ENCODE data around the gene SRGAP2C.
"Not testable (repeated sequence)": the region's sequence is repeated elsewhere in the genome, so short reads cannot be mapped to it uniquely, and the experiment has no call there.

SRGAP2C gene

DNA sequence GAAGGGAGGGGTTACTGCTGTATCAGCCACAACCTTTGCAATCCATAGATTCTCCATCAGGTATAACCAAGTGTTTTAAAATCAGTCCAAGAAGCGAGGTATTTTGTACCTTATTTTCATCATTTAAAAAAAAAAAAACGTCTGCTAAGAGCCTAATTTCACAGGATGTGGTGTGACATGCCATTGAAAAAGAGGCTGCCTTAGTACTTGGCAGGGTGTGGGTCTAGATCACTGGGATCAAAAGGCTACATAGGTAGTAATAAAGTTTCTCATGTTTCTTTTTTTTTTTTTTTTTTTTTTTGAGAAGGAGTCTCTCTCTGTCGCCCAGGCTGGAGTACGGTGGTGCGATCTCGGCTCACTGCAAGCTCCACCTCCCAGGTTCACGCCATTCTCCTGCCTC is 192.2 kb downstream of the SRGAP2C start:
- DNase-seq (ENCODE audit: low read depth in 2 of 2) = not testable (repeated sequence)

- not testable (repeated sequence) for DNase-seq (ENCODE audit: low read depth in 2 of 2)
Measured at GRCh38 chr1:121378757-121379156, 194.0 kb downstream of the SRGAP2C start.

- not testable (repeated sequence) for DNase-seq (ENCODE audit: low read depth in 2 of 2)
Measured at GRCh38 chr1:121384754-121385153, 200.0 kb downstream of the SRGAP2C start.

GRCh38 chr1:121385162-121385561 is 200.4 kb downstream of the SRGAP2C start:
- DNase-seq (ENCODE audit: low read depth in 2 of 2) = not testable (repeated sequence)

- DNase-seq (ENCODE audit: low read depth in 2 of 2) = not testable (repeated sequence)
Measured at GRCh38 chr1:121385563-121386288, 201.0 kb downstream of the SRGAP2C start.

DNA sequence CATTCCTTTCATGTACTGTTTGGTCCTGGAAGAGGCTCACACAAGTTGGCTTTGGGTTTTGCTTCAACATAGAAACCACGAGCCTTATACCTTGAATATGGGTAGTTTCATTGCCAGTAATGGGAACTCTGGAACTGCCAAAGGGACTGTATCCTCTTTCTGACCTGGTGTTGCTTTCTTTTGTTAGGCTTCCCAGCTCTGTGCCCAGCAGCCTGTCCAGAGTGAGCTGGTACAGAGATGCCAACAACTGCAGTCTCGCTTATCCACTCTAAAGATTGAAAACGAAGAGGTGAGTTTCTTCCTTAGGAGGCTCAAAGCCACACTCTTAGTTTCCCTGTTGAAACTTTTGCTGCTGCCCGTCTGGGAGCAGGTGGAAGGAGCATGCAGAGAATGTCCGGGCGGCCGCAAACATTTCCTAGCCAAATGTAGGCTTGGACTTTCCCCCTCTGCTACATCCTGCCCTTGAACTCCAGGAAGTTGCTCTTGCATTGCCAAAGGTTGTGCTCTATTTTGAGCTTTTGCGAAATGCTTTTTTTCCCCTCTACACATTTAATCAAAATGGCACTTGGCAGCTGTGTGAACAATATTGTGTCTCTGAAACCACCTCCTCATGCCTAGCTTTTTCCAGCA is 201.7 kb downstream of the SRGAP2C start:
- DNase-seq (ENCODE audit: low read depth in 2 of 2) = not testable (repeated sequence)

DNA sequence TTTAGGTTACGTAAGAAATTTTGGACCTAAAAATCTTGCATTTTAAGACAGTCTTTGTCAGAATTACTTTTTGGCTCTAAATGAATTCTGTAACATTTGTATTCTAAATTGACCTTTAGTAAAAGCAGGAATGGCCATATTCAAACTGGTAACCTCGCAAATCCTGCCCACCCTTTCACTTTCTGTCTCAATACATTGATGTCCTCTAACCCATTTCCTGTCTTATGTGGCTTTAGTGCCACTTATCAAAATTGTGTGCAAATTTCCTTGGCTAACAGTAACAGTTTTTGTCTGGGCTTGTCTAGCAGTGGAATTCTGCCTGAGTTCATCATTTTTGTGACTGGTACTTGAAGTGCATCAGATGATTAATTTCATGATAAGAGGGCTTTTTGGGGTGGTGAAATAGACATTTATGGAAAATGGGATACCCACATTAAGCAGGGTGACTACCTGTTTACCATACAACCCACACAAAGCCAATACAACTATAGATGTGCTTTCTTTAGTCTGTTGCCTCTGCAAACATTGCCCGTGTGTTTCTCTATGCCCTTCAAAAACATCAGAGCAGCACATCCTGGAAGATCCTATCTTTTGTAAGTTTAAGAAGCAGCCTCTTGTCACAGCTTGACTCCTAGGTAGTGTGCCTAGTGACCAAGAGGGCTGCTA is 205.3 kb downstream of the SRGAP2C start:
- not testable (repeated sequence) for DNase-seq (ENCODE audit: low read depth in 2 of 2)

DNA sequence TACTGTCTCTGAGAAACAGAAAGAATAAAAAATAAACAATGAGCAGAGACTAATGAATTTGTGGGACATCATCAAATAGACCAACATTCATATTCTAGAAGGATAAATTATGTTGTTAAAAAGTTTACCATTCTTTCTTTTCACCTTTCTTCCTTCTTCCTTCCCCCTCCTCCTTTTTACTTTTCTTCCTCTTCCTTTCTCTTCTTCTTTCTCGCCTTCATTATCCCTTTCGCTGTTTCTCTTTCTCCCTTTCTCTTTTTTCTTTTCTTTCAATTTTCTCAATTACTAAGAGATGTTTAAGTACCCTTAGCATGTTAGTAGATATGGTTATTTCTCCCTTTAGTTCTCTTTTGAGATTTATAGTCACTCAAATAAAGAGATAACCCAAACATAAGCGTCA is 207.4 kb downstream of the SRGAP2C start:
- not testable (repeated sequence) for DNase-seq (ENCODE audit: low read depth in 2 of 2)

- not testable (repeated sequence) for DNase-seq (ENCODE audit: low read depth in 2 of 2)
Measured at GRCh38 chr1:121395718-121396201, 211.0 kb downstream of the SRGAP2C start.

GRCh38 chr1:121396335-121397081 is 211.7 kb downstream of the SRGAP2C start:
- not testable (repeated sequence) for DNase-seq (ENCODE audit: low read depth in 2 of 2)

- not testable (repeated sequence) for DNase-seq (ENCODE audit: low read depth in 2 of 2)
Measured at GRCh38 chr1:121397101-121397500, 212.3 kb downstream of the SRGAP2C start.

DNA sequence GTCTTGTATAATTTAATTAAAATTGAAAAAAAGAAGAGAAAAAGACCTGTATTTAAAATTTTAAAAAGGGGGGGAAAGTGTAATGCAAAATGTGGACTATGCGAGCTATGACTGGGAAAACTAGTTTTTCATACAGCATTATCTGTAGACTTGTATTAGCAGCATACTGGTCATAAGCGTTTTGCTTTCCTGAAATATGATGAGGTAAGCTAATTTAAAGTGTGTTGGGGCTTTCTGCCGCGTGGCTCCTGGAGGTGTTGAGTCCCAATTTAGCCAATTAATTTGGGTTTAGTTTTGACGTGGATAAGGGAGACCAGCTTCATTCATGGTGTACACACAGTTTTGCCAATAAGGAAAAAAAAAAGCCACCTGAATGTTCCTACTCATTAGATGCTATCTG is 214.4 kb downstream of the SRGAP2C start:
- DNase-seq (ENCODE audit: low read depth in 2 of 2) = not testable (repeated sequence)

GRCh38 chr1:121400108-121400507 is 215.3 kb downstream of the SRGAP2C start:
- DNase-seq (ENCODE audit: low read depth in 2 of 2) = not testable (repeated sequence)

GRCh38 chr1:121400541-121401310 is 216.0 kb downstream of the SRGAP2C start:
- not testable (repeated sequence) for DNase-seq (ENCODE audit: low read depth in 2 of 2)

GRCh38 chr1:121401375-121401955 is 216.7 kb downstream of the SRGAP2C start:
- not testable (repeated sequence) for DNase-seq (ENCODE audit: low read depth in 2 of 2)

DNA sequence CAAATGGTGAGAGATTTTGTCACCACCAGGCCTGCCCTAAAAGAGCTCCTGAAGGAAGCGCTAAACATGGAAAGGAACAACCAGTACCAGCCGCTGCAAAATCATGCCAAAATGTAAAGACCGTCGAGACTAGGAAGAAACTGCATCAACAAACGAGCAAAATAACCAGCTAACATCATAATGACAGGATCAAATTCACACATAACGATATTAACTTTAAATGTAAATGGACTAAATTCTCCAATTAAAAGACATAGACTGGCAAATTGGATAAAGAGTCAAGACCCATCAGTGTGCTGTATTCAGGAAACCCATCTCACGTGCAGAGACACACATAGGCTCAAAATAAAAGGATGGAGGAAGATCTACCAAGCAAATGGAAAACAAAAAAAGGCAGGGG is 218.5 kb downstream of the SRGAP2C start:
- DNase-seq (ENCODE audit: low read depth in 2 of 2) = not testable (repeated sequence)

DNA sequence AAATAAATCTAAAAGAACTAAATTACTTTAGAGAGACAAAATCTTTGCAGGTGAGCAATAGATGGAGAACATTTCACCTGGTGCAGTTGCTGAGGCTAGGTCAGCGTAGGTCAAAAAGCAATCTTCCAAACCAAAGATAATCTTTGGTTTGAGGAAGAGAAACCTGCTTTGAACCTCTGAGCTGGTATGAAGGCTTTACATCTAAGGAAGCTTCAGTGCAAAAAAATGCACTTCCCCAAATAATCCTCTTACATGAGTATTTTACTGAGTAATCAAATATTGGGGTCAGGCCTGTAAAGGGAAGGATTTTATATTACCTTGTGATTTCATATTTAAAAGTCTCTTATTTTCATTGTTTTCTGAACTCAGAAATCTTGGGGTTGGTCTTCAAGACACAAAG is 223.6 kb downstream of the SRGAP2C start:
- no peak for DNase-seq (ENCODE audit: low read depth in 2 of 2)

- no peak for DNase-seq (ENCODE audit: low read depth in 2 of 2)
Measured at GRCh38 chr1:121413821-121414220, 229.0 kb downstream of the SRGAP2C start.

DNA sequence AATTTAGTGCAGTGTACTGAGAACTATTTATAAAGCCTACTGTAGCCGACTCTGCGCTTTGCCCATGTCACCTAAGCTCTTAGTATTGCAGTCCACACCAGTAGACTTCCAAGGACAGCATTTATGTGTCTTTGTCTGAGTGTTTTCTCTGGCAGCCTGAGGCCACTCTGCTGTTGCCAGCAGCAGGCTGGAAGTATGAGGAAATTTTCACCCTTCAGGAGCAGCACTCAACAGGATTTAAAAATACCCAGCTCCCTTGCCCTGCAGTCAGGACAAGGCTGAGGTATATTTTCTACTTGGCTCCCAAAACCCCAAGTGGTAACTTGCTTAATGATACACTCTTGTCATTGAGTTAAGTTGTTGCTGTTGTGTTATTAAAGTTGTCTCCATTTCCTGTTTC is 230.1 kb downstream of the SRGAP2C start:
- DNase-seq (ENCODE audit: low read depth in 2 of 2) = no peak

GRCh38 chr1:121417325-121417923 is 232.6 kb downstream of the SRGAP2C start:
- DNase-seq (ENCODE audit: low read depth in 2 of 2) = no peak
